CD14-positive monocyte (primary cell): Measurements from ENCODE around the gene PREX1. TPM values are rescaled to one million over a fixed set of nuclear protein-coding genes. Genes with fewer than 3 reads are reported as not detected.

ENCODE experiments used
- DNase-seq, 3 donors: peaks; one replicate each; pipeline ENCODE4 v3.0.0-alpha.2; 2011 to 2022
- H2AFZ ChIP-seq: 2 replicates; pipeline ENCODE4 v1.6.0; 2012; ENCODE audit warnings: mild to moderate bottlenecking, low read depth, low read length, inconsistent platforms; ENCODE audit not compliant: insufficient read depth, poor library complexity, severe bottlenecking
- H3K27ac ChIP-seq, 2 donors: 1 replicate in 1 of 2; 2 replicates in 1 of 2; pipeline ENCODE4 v1.5.1; 2012 to 2013; ENCODE audit warnings: low read length in 2 of 2, control low read depth in 1 of 2, inconsistent platforms in 1 of 2, low read depth in 1 of 2, mild to moderate bottlenecking in 1 of 2
- H3K27me3 ChIP-seq, 2 donors: one replicate each; pipeline versions ENCODE4 v1.6.0 to v1.6.1; 2011 to 2013; ENCODE audit warnings: low read length in 2 of 2; ENCODE audit not compliant: control insufficient read depth in 2 of 2, insufficient read depth in 2 of 2
- H3K36me3 ChIP-seq, 2 donors: replicated peaks in 1 of 2; 1 replicate in 1 of 2; 2 replicates in 1 of 2; pipeline versions ENCODE4 v1.5.1 to v1.6.1; 2012 to 2013; ENCODE audit warnings: low read length in 2 of 2, control low read depth in 1 of 2, inconsistent platforms in 1 of 2, mild to moderate bottlenecking in 1 of 2; ENCODE audit not compliant: insufficient read depth in 2 of 2, control insufficient read depth in 1 of 2
- H3K4me1 ChIP-seq, 2 donors: 1 replicate in 1 of 2; 2 replicates in 1 of 2; pipeline versions ENCODE4 v1.5.1 to v1.6.1; 2012 to 2013; ENCODE audit warnings: low read length in 2 of 2, control low read depth in 1 of 2, inconsistent platforms in 1 of 2, mild to moderate bottlenecking in 1 of 2, moderate library complexity in 1 of 2; ENCODE audit not compliant: insufficient read depth in 2 of 2, control insufficient read depth in 1 of 2
- H3K4me2 ChIP-seq: replicated peaks from 2 replicates; pipeline ENCODE3; 2012; ENCODE audit warnings: low read length, moderate library complexity, mild to moderate bottlenecking; ENCODE audit not compliant: poor library complexity, severe bottlenecking; ENCODE audit errors: extremely low read depth
- H3K4me3 ChIP-seq, 3 experiments: fragments of 200-600 bp in 1 of 3; sonication (generic) in 1 of 3; replicated peaks in 1 of 3; 1 replicate in 2 of 3; 2 replicates in 1 of 3; pipeline ENCODE4 v1.5.1; 2011 to 2013; ENCODE audit warnings: low read length in 3 of 3, mild to moderate bottlenecking in 3 of 3, control low read depth in 2 of 3, low read depth in 2 of 3, inconsistent platforms in 1 of 3, moderate library complexity in 1 of 3
- H3K79me2 ChIP-seq: 2 replicates; pipeline ENCODE4 v1.6.0; 2012; ENCODE audit warnings: mild to moderate bottlenecking, control low read depth, inconsistent platforms, low read length, moderate library complexity; ENCODE audit not compliant: insufficient read depth
- H3K9ac ChIP-seq: 2 replicates; pipeline ENCODE4 v1.6.0; 2017; ENCODE audit warnings: low read length, mild to moderate bottlenecking; ENCODE audit not compliant: insufficient read depth, poor library complexity, severe bottlenecking
- H3K9me3 ChIP-seq, 2 donors: replicated peaks in 1 of 2; 1 replicate in 1 of 2; 2 replicates in 1 of 2; pipeline versions ENCODE4 v1.5.1 to v1.6.1; 2012 to 2013; ENCODE audit warnings: low read length in 2 of 2, control low read depth in 1 of 2; ENCODE audit not compliant: control insufficient read depth in 1 of 2, insufficient read depth in 1 of 2
- H4K20me1 ChIP-seq: 2 replicates; pipeline ENCODE4 v1.6.0; 2012; ENCODE audit warnings: mild to moderate bottlenecking, low read length, control low read depth, moderate library complexity; ENCODE audit not compliant: insufficient read depth
- H3K27ac Mint-ChIP-seq, 7 donors: one replicate each; pipeline ENCODE4 v1.8.0; 2020; ENCODE audit warnings: mild to moderate bottlenecking in 7 of 7, mixed read lengths in 7 of 7, moderate library complexity in 6 of 7, inconsistent platforms in 2 of 7
- H3K27me3 Mint-ChIP-seq, 3 donors: one replicate each; pipeline ENCODE4 v1.8.0; 2021 to 2022; ENCODE audit warnings: low read depth in 3 of 3, mild to moderate bottlenecking in 3 of 3, mixed read lengths in 3 of 3, moderate library complexity in 3 of 3, inconsistent platforms in 1 of 3
- H3K36me3 Mint-ChIP-seq, 2 donors: one replicate each; pipeline ENCODE4 v1.8.0; 2020; ENCODE audit warnings: mixed read lengths in 2 of 2, inconsistent platforms in 1 of 2, mild to moderate bottlenecking in 1 of 2
- H3K4me1 Mint-ChIP-seq: one replicate; pipeline ENCODE4 v1.8.0; 2020; ENCODE audit warnings: mild to moderate bottlenecking, mixed read lengths
- H3K4me3 Mint-ChIP-seq, 2 donors: one replicate each; pipeline ENCODE4 v1.8.0; 2020; ENCODE audit warnings: mild to moderate bottlenecking in 2 of 2, mixed read lengths in 2 of 2, moderate library complexity in 1 of 2
- H3K9me3 Mint-ChIP-seq, 7 donors: one replicate each; pipeline ENCODE4 v1.8.0; 2020 to 2022; ENCODE audit warnings: mixed read lengths in 7 of 7, mild to moderate bottlenecking in 6 of 7, moderate library complexity in 6 of 7, inconsistent platforms in 2 of 7
- CTCF ChIP-seq: fragments of 200-600 bp; IDR thresholded peaks from one replicate; pipeline ENCODE4 v1.8.0; 2022; ENCODE audit warnings: antibody characterized with exemption, mild to moderate bottlenecking
- WGBS: methylation state at CpG from one replicate; pipeline ENCODE4 v1.1.5; 2013; ENCODE audit warnings: missing lambda C conversion rate; ENCODE audit not compliant: insufficient coverage; 5-methylcytosine and 5-hydroxymethylcytosine counted together
- intact Hi-C, 2 donors: fragments of 100-400 bp; cut with micrococcal nuclease; formaldehyde crosslinking; loops; one replicate each; pipeline versions ENCODE4 v1.15.0 to v1.15.1; 2023
- polyA plus RNA-seq, 3 donors: library from polyadenylated mRNA; depleted of rRNA in 1 of 3; unstranded in 2 of 3; stranded (reverse) in 1 of 3; fragments of 300-500 nt in 2 of 3; fragments of >200 nt in 1 of 3; fragmentation: Illumina TruSeq in 2 of 3; gene quantifications; 1 replicate in 2 of 3; 2 replicates in 1 of 3; pipeline ENCODE4 v1.2.3, GENCODE V29; 2012 to 2021

PREX1 gene
- polyA plus RNA-seq, 3 donors, result 24.3 to 114 (median 27.5) TPM

- 90% methylated on average over 2 of the region's 7 CpGs for WGBS
- Mint-ChIP-seq H3K27me3 (no peaks in the 10 kb centered on the region), H3K27ac (peak overlapping the region; percentile 94 to 100 (median 98)), H3K4me1 (peaks cover 74% of the 10 kb centered on the region), H3K9me3 (peaks cover 0 to 2% (median 0%) of the 10 kb centered on the region in 7 donors), H3K36me3 (peaks cover 38 to 47% of the 10 kb centered on the region in 2 donors), H3K4me3 (peak overlapping the region; percentile 77 to 95)
- H3K27me3 ChIP-seq, result no peaks in the 10 kb centered on the region
- H3K4me2 ChIP-seq, result peak overlapping the region; percentile 92
- H3K27ac ChIP-seq, result peak overlapping the region; percentile 84 to 96
- H3K36me3 ChIP-seq, result peaks cover 24 to 27% of the 10 kb centered on the region in 2 donors
- no peak overlapping the region for H2AFZ ChIP-seq
- H4K20me1 ChIP-seq, result peaks cover 87% of the 10 kb centered on the region
- H3K4me1 ChIP-seq, result peaks cover 71 to 82% of the 10 kb centered on the region in 2 donors
- H3K79me2 ChIP-seq, result peaks cover 93% of the 10 kb centered on the region
- peak overlapping the region; percentile 21 to 95 (median 24) for H3K4me3 ChIP-seq
- intact Hi-C loops, result loop anchor here (2.0 to 10.0 kb wide), 5 partner anchors 36 to 169 kb away; no protein-coding TSS in a partner anchor
- no peaks in the 10 kb centered on the region for H3K9me3 ChIP-seq
- no peak for TF ChIP-seq CTCF
- peak overlapping the region; percentile 65 for H3K9ac ChIP-seq
- DNase-seq, result no peak
These were observed 4.3 kb downstream of the PREX1 start for GRCh38 chr20:48823476-48823875.

GRCh38 chr20:48822879-48823385, 4.9 kb downstream of the PREX1 start:
- Histone ChIP-seq H3K79me2 (peaks cover 97% of the 10 kb centered on the region), H3K9ac (peak overlapping the region; percentile 65), H4K20me1 (peaks cover 93% of the 10 kb centered on the region), H3K4me3 (peak overlapping the region; percentile 21 to 95 (median 24)), H3K4me1 (peaks cover 76 to 84% of the 10 kb centered on the region in 2 donors), H3K27me3 (no peaks in the 10 kb centered on the region), H3K9me3 (no peaks in the 10 kb centered on the region), H3K27ac (peak overlapping the region; percentile 84 to 96), H3K4me2 (peak overlapping the region; percentile 92), H3K36me3 (peaks cover 27 to 29% of the 10 kb centered on the region in 2 donors), H2AFZ (no peak overlapping the region)
- peaks cover 41 to 52% of the 10 kb centered on the region in 2 donors for H3K36me3 Mint-ChIP-seq
- peaks cover 0 to 2% (median 0%) of the 10 kb centered on the region in 7 donors for H3K9me3 Mint-ChIP-seq
- peak overlapping the region; percentile 94 to 100 (median 98) for H3K27ac Mint-ChIP-seq
- peaks cover 79% of the 10 kb centered on the region for H3K4me1 Mint-ChIP-seq
- peak; percentile 47 to 76 (median 68) for DNase-seq
- intact Hi-C loops, result loop anchor here (2.0 to 10.0 kb wide), 5 partner anchors 36 to 168 kb away; no protein-coding TSS in a partner anchor
- peak overlapping the region; percentile 77 to 95 for H3K4me3 Mint-ChIP-seq
- 0% methylated on average over 4 of the region's 8 CpGs for WGBS
- no peak for TF ChIP-seq CTCF
- H3K27me3 Mint-ChIP-seq, result no peaks in the 10 kb centered on the region
